Ovary (tissue), 3 donors: ENCODE results near the gene IL18BP.

Experiments
- POLR2A ChIP-seq: fragments of 450-650 bp; IDR thresholded peaks from one replicate; pipeline ENCODE4 v1.6.1; 2017; ENCODE audit warnings: antibody characterized with exemption, mild to moderate bottlenecking, moderate library complexity
- TF ChIP-seq, protein P1 (sequence below), 3 donors: fragments of 450-650 bp in 2 of 3; fragments of 200-600 bp in 1 of 3; IDR thresholded peaks; one replicate each; pipeline versions ENCODE4 v1.5.1 to v1.8.0; 2016 to 2022; ENCODE audit warnings: antibody characterized with exemption in 3 of 3, mild to moderate bottlenecking in 1 of 3
- donor health status: DM: no; HTN: no; CAD: no.

GRCh38 chr11:72003776-72004171 lies 5.1 kb downstream of the IL18BP start:
- TF ChIP-seq, protein P1, sequence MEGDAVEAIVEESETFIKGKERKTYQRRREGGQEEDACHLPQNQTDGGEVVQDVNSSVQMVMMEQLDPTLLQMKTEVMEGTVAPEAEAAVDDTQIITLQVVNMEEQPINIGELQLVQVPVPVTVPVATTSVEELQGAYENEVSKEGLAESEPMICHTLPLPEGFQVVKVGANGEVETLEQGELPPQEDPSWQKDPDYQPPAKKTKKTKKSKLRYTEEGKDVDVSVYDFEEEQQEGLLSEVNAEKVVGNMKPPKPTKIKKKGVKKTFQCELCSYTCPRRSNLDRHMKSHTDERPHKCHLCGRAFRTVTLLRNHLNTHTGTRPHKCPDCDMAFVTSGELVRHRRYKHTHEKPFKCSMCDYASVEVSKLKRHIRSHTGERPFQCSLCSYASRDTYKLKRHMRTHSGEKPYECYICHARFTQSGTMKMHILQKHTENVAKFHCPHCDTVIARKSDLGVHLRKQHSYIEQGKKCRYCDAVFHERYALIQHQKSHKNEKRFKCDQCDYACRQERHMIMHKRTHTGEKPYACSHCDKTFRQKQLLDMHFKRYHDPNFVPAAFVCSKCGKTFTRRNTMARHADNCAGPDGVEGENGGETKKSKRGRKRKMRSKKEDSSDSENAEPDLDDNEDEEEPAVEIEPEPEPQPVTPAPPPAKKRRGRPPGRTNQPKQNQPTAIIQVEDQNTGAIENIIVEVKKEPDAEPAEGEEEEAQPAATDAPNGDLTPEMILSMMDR (IDR thresholded peaks at IDR 0.05): no peak
- no peak for TF ChIP-seq POLR2A
